ENCODE data around the gene VGLL3. TPM values are rescaled to one million over a fixed set of nuclear protein-coding genes. Genes with fewer than 3 reads are reported as not detected.

The VGLL3 gene
- total and polyA plus RNA-seq, 2 of the 4 experiments (the other 2 are of a cell fraction) = 46.2 to 97.3 TPM

GRCh38 chr3:86990734-86991481 is at the start of gene VGLL3 (continued):
- TF ChIP-seq ELK1 (IDR thresholded peaks at IDR 0.05; ENCODE audit: borderline replicate concordance, low read depth, low read length) = no peak
- TF ChIP-seq MXI1 (IDR thresholded peaks at IDR 0.05; ENCODE audit: borderline replicate concordance, low read depth, low read length) = no peak; the same call in 1 of the 2 replicates
- peak; percentile 92 for TF ChIP-seq POLR2A (IDR thresholded peaks at IDR 0.05; ENCODE audit: low read depth, low read length)
- TF ChIP-seq CEBPB (IDR thresholded peaks at IDR 0.05; ENCODE audit: low read depth, low read length) = no peak

- dilution Hi-C loops (cut with HindIII; ENCODE audit: low sequenced_read_pairs, unreplicated experiment) = no loop called here
- H3K79me1 ChIP-seq (ENCODE audit: low read depth in 1 of 2, low read length in 2 of 2) = no peaks in the 10 kb centered on the region
- H3K4me3 ChIP-seq (ENCODE audit: insufficient read depth, low read depth, low read length) = no peak overlapping the region
- no peak overlapping the region for H3K27ac ChIP-seq (ENCODE audit: insufficient read depth, low read length)
- TF ChIP-seq BHLHE40 (IDR thresholded peaks at IDR 0.05; ENCODE audit: low read depth, low read length) (no peak), RCOR1 (IDR thresholded peaks at IDR 0.05; ENCODE audit: insufficient replicate concordance, low read length) (no peak), MAFK (IDR thresholded peaks at IDR 0.05; ENCODE audit: low read depth, low read length) (no peak), FOS (IDR thresholded peaks at IDR 0.05; ENCODE audit: low read depth, low read length) (no peak), ELK1 (IDR thresholded peaks at IDR 0.05; ENCODE audit: borderline replicate concordance, low read depth, low read length) (no peak), SMC3 (IDR thresholded peaks at IDR 0.05; ENCODE audit: low read depth, low read length) (no peak), RFX5 (IDR thresholded peaks at IDR 0.05; ENCODE audit: low read depth, low read length) (no peak), CEBPB (IDR thresholded peaks at IDR 0.05; ENCODE audit: low read depth, low read length) (no peak)
- TF ChIP-seq, protein P1, sequence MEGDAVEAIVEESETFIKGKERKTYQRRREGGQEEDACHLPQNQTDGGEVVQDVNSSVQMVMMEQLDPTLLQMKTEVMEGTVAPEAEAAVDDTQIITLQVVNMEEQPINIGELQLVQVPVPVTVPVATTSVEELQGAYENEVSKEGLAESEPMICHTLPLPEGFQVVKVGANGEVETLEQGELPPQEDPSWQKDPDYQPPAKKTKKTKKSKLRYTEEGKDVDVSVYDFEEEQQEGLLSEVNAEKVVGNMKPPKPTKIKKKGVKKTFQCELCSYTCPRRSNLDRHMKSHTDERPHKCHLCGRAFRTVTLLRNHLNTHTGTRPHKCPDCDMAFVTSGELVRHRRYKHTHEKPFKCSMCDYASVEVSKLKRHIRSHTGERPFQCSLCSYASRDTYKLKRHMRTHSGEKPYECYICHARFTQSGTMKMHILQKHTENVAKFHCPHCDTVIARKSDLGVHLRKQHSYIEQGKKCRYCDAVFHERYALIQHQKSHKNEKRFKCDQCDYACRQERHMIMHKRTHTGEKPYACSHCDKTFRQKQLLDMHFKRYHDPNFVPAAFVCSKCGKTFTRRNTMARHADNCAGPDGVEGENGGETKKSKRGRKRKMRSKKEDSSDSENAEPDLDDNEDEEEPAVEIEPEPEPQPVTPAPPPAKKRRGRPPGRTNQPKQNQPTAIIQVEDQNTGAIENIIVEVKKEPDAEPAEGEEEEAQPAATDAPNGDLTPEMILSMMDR (conservative IDR thresholded peaks at IDR 0.05; ENCODE audit: low read depth, low read length) = no peak
- H2AK9ac ChIP-seq (replicated peaks; ENCODE audit: low read depth, low read length, poor library complexity) = no peak overlapping the region
- H2BK20ac ChIP-seq (ENCODE audit: low read depth, low read length) = no peak overlapping the region
- in situ Hi-C loops (cut with MboI; ENCODE audit: low sequenced_read_pairs) = no loop called here
- no peak overlapping the region for H3K23ac ChIP-seq (ENCODE audit: low read depth, low read length)
- H2AK5ac ChIP-seq (ENCODE audit: low read depth, low read length) = no peak overlapping the region
- H3K9ac ChIP-seq (ENCODE audit: low read depth, low read length) = no peak overlapping the region
- H4K5ac ChIP-seq (ENCODE audit: low read depth, low read length) = no peak overlapping the region
- DNase-seq (no peak), ATAC-seq (ENCODE audit: low read depth) (no peak)
- H2AFZ ChIP-seq (replicated peaks; ENCODE audit: low read length, poor library complexity) = no peak overlapping the region
- H4K8ac ChIP-seq (ENCODE audit: low read depth in 2 of 2, low read length in 2 of 2) = no peak overlapping the region
- WGBS, 2 experiments (ENCODE audit: extremely low coverage in 2 of 2, insufficient read length in 1 of 2) = 53% methylated on average over 2 of the region's 3 CpGs; no CpG with 5 or more reads in 1 of the 2 experiments
- no peak overlapping the region for H2BK15ac ChIP-seq (ENCODE audit: low read depth, low read length)
- no peak overlapping the region for H3K56ac ChIP-seq (ENCODE audit: extremely low read depth, insufficient read depth, low read length)
- H3K4me2 ChIP-seq (ENCODE audit: low read depth, low read length) = no peak overlapping the region
- H3K27me3 ChIP-seq (ENCODE audit: control insufficient read depth, insufficient read depth, low read length) = no peaks in the 10 kb centered on the region
- no TSS peak for BruUV-seq (replicated peaks)
- no peaks in the 10 kb centered on the region for H3K9me3 ChIP-seq (ENCODE audit: control insufficient read depth, insufficient read depth, low read length)
- H3K4me1 ChIP-seq (ENCODE audit: control insufficient read depth, insufficient read depth, low read length) = no peaks in the 10 kb centered on the region
- no peak overlapping the region for H2BK120ac ChIP-seq (ENCODE audit: low read depth, low read length)
- no peaks in the 10 kb centered on the region for H3K36me3 ChIP-seq (ENCODE audit: control insufficient read depth, insufficient read depth, low read length)
- no peak overlapping the region for H3K4ac ChIP-seq (ENCODE audit: low read depth, low read length)
- no peak overlapping the region; the same call in 1 of the 2 replicates for H3K14ac ChIP-seq (replicated peaks; ENCODE audit: low read depth, low read length)
- no peak overlapping the region for H4K91ac ChIP-seq (ENCODE audit: insufficient read depth, low read depth, low read length)
- POLR2A ChIA-PET (ENCODE audit: unreplicated experiment) = no interaction called here
- no peak overlapping the region for H2BK5ac ChIP-seq (ENCODE audit: low read depth, low read length, poor library complexity, severe bottlenecking)
- CTCF ChIA-PET = no interaction called here
- no peaks in the 10 kb centered on the region for H3K9me1 ChIP-seq (ENCODE audit: insufficient read depth, low read length)
- no peak overlapping the region for H3K18ac ChIP-seq (ENCODE audit: low read depth, low read length)
- intact Hi-C loops (cut with micrococcal nuclease) = no loop called here
- H4K20me1 ChIP-seq (ENCODE audit: insufficient read depth, low read length) = no peaks in the 10 kb centered on the region
These were observed 46.7 kb upstream of the VGLL3 start for GRCh38 chr3:87037652-87038051.
